GM18870 (cell line): ENCODE measurements around the gene FAM200C.

Experiments used
- ATAC-seq: cut with Tn5 transposase; IDR thresholded peaks from one replicate; pipeline ENCODE4 v1.9.1; 2021; ENCODE audit warnings: moderate library complexity; ENCODE audit not compliant: unreplicated experiment

The FAM200C gene

DNA sequence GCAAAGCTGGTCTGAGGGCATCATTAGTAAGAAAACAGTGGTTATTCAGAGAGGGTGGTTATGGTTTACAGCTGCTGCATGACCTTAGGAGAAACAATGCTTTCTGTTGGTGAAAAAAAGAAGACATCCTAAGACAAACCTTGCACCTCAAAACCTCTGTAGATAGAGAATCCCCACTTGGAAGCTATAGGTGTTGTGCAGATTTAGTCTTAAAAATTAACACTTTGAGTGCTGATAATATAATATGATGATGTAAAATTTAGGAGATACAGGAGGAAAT, 20.4 kb upstream of the FAM200C start:
- no peak for ATAC-seq

- peak; percentile 51 for ATAC-seq
Measured at GRCh38 chr5:160419458-160420330, 19.8 kb upstream of the FAM200C start.

DNA sequence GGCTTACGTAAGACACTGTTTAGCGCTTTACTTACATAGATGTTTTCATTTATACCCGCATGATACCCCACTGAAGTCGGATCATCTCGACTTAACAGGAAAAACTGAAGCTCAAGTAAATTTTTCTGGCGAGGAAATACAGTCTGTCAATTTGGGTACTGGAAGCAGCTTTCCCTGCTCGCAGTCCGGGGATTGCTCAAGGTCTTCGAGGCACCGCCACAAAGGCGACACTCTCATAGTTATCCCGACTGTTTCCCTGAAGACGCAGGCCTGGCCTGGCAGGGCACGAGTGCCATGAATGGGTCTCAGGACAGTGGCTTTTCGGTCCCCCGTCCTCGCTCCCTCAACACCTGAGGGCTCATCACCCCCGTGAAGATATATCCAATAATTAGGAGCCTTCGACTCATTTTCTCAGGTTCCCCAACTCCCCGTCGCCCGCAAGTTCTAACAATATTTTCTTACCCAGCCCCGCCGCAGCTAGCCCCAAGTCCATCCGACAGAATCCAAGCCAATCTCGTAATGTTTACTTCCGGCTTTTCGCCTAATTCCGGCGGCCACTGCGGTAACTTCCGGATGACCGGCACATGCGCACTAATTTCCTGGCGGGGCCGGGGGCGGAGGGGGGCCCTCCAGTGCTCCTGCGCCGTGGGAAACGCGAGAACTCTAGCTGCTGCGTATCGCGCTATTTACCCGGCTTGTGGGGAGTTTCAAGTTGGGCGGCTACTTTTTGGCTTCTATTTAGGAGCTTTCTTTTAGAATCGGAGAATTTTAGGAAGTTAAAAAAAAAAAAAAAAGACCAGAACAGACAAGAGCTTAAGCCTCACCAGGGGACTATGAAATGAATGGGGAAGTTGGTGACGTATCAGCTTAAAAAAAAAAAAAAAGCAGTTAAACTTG, 19.0 kb upstream of the FAM200C start, which contains the start of gene SLU7:
Gene SLU7, minus strand, starts transcription at position 521 of the 897 bp plus-strand sequence. CDS start 3,787 bp downstream, outside the sequence.
- ATAC-seq = peak; percentile 70

DNA sequence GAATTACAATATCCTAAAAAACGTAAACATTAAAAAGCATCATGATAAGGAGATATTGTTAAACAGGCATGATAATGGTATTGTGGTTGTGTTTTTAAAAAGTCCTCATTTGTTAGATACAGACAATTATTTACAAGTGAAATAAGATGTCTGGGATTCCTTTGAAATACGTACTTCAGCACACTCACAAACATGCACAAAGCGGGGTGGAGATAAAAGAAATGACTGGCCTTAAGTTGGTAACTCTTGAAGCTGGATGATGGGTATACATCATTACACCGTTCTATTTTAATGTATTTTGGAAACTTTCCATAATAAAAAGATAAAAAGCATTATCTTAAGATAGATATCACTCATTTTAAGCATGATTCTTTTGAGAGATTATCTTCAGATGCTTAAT, 1.0 kb downstream of the FAM200C start:
- ATAC-seq = no peak

GRCh38 chr5:160397492-160397891, 2.4 kb downstream of the FAM200C start:
- ATAC-seq = no peak

- ATAC-seq = no peak
Measured at GRCh38 chr5:160395111-160395510, 4.7 kb downstream of the FAM200C start.

- no peak for ATAC-seq
Measured at GRCh38 chr5:160390787-160391696, 8.8 kb downstream of the FAM200C start.

DNA sequence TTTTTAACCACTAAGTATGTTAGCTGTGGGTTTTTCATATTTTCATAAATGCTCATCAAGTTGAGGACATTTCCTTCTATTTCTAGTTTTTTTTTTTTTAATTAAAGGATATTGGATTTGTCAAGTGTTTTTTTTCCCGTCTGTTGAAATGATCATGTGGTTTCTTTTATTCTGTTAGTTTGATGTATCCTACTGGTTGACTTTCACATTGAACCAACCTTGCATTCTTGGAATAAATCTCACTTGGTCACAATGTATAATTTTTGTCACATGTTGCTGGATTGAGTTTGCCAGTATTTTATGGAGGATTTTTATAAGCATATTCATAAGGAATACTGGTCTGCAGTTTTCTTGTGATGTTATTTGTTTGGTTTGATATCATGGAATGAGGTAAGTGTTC, 12.4 kb downstream of the FAM200C start:
- no peak for ATAC-seq

DNA sequence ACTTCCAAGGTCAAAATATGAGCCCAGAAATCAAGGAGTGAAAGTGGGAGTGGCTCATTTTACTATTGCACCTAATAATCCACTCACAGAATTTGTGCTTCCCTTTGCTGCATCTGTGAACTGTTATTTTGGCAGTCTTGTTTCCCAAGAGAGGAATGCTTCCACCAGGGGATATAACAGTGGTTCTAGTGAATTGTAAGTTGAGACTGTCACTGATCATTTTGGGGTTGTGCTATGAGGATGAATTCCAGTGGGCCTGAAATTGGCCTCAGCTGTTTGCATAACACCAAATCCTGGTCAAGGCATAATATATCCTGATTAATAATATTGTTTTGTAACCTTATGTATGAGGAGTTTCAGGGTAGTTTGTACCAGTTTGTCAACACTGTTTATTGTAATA, 14.4 kb downstream of the FAM200C start:
- ATAC-seq = no peak

DNA sequence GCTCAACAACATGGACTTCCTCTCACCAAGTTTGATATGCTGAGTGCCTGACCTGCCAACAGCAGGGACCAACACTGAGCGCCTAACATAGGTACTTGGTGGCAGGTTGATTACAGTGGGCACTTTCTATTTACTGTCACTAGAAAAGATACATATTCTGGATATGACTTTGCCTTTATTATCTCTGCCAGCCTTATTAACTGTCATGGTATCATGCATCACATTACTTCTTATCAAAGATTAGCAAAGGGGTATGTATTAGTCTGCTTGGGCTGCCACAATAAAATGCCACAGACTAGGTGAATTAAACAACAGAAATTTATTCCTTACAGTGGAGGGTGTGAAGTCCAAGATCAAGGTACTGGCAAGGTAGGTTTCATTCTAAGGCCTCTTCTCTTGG, 15.2 kb downstream of the FAM200C start:
- no peak for ATAC-seq

GRCh38 chr5:160382346-160382745, 17.5 kb downstream of the FAM200C start:
- ATAC-seq = no peak

GRCh38 chr5:160380041-160380440, 19.8 kb downstream of the FAM200C start:
- no peak for ATAC-seq

- ATAC-seq = no peak
Measured at GRCh38 chr5:160379511-160379910, 20.3 kb downstream of the FAM200C start.

DNA sequence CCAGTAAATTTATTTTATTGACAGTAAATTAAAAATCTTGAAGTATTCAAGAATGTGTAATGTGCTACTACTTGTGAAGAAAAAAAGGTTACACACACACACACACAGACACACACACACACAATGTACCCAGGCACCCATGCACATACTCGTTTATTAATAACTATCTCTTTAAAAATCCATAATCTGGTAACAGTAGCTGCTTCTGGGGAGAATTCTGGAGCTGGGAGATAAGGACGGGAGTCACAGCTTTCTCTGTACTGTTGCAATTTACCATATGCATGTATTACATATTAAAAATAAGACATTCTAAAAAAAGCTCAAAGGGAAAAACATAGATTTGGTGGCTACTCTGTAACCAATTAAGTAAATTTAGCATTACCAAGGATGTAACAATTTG, 21.5 kb downstream of the FAM200C start:
- ATAC-seq = no peak

DNA sequence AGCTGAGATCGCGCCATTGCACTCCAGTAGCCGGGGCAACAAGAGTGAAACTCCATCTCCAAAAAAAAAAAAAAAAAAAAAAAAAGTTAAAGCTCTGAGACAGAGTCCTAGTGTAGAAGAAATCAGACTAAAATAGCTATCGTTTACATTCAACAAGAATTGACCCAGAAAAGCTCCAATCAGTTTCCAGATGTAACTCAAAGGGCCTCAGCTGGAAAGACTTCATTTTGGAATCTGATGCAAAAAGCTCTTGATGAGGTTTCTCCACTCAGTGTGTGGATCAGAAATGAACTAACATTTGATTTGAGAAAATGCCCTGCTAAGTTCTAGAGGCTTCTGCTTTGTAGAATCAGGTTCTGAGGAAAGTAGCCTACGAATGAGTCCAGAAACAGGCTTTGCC, 22.2 kb downstream of the FAM200C start:
- ATAC-seq = no peak

- ATAC-seq = no peak
Measured at GRCh38 chr5:160376416-160376815, 23.4 kb downstream of the FAM200C start.

DNA sequence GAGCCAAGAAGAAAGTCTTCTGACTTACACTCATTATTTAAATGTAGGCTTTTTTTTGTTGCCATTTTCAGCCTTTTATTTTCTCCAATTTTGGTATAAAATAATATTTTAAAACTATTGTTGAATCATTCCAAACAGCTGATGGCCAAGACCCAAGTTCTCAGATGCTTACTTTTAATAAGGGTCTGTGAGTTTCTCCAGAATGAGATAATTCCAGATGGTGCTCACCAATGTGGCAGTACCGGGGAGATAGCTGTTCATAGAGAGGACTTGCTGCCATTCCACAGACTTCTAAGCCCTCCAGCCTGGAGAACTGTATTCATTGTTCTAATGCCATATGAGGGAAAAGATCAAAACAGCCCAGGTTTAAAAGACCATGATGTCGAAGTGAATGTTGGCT, 24.2 kb downstream of the FAM200C start:
- no peak for ATAC-seq

GRCh38 chr5:160375166-160375565, 24.7 kb downstream of the FAM200C start:
- ATAC-seq = no peak

DNA sequence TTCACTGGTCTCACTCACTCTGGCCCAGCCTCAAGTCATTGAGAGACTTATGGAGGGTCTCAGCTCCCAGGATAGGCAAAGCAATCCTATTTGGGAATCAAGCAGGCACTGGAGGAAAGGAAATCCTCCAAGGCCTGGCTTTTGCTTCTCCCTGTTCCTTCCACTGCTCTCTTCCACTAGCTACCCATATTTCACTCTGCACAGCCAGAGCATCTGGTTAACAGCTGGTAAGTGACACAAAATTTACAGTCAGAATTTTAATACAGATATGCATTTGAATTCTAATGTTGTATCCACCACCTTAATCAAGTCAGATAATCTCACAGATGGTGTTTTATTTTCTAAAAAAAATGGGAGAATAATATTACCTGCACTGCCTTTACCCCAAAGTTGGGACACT, 28.6 kb downstream of the FAM200C start:
- no peak for ATAC-seq

GRCh38 chr5:160370713-160371034, 29.2 kb downstream of the FAM200C start:
- ATAC-seq = no peak
